Endometrial microvascular endothelial cells (primary cell): ENCODE results near the gene LYPD6. TPM values are rescaled to one million over a fixed set of nuclear protein-coding genes. Genes with fewer than 3 reads are reported as not detected.

Experiments
- in situ Hi-C: cut with HindIII; loops from 2 replicates; pipeline ENCODE4 v1.10.0; 2017; ENCODE audit warnings: low sequenced_read_pairs, low pct_unique_long_range_greater_than_20kb; ENCODE audit errors: inconsistent ontology term
- total RNA-seq: library from RNA; depleted of rRNA; stranded (reverse); fragments of >200 nt; gene quantifications from one replicate; pipeline ENCODE4 v1.2.3, GENCODE V29; 2015; ENCODE audit errors: inconsistent ontology term

LYPD6 gene
- total RNA-seq, 1 donor from 2014 or later = 1.2 TPM

DNA sequence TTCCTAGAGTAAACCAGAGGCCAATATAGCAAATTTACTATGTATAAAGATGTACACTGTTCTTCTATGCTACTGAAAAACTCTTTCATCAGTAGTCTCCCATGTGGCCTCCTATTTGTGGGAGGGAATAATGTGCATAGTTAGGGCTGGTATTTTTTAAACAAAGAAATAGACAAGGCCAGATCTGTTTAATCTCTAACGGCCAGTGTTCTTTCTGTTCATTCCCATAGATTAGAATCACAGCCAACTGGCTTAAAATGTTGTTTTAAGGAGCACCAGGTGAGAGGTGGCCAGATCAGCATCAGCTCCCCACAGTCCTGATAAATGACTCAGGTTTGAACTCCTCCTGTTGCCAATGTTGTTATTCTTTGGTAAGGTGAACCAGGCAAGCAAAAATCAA is 12.1 kb downstream of the LYPD6 start:
- in situ Hi-C loops = no loop called here

DNA sequence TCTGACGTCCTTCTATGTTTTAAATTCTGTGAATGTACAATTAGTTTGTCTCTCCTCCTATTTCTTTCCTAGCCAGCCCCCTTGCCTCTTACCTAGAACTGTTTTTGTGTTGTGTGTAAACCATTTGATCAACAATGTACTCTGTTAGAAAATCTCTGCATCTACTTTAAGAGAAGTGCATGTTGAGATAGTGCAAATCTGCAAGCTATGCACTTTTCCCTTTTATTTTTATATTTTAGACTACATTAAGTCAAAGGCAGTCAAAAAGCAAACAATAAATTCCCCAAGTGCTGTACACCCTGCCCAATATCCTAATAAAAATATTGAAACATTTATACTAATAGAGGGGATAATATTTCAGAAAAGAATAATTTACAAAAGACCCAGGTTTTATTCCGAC is 13.7 kb downstream of the LYPD6 start:
- in situ Hi-C loops = no loop called here

DNA sequence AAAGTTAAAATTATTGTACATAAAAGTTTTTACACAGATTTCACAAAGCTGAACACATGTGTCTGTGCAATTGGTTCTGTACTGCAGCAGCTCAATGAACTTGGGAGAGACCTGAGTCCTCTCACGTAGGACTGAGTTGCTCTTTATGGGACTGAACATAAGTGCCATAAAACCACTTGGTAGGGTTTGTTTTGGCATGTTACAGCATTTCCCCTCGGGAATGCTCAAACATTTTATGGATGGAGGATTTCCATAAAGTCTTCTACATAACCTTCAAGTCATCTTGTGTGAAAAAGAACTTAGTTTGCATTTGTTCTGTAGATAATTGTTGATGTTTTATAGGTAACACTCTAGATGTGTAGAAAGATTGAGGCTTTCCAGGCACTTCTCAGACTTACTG is 15.9 kb downstream of the LYPD6 start:
- in situ Hi-C loops = no loop called here

DNA sequence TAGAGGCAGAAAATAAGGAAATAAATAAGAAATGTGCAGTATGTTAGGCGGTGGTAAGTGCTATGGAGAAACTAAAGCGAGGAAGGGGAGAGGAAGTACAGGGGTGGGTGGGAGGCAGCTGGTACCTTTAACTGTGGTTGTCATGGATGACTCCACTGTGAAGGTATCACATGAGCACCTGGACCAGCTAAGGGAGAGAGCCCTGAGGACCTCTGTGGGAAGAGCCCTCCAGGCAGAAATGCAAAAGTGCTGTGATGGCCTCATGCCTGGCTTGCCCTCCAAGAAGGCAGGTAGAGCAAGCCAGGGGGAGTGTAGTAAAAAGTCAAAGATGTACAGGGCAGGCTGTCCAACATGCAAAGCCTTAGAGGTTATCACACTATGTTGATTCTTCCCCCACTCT is 17.9 kb downstream of the LYPD6 start:
- in situ Hi-C loops = no loop called here

DNA sequence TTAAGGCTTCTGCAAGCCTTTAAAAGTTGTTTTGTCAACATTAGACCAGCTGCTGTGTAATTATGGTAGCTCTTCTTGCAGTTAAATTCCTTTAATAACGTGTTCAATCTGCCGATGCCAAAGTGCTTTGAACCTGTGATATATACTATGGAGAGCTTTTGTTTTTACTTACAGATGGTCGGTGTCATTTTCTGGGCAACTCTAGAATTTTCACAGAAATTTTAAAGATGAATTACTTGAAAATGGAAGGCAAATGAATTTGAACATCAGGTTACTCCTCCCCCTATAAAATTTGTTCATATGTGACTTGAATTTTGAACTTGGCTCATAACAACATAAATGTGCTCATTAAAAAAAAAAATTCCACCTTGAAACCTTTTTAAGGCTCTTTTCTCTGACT is 23.0 kb downstream of the LYPD6 start:
- in situ Hi-C loops = no loop called here

DNA sequence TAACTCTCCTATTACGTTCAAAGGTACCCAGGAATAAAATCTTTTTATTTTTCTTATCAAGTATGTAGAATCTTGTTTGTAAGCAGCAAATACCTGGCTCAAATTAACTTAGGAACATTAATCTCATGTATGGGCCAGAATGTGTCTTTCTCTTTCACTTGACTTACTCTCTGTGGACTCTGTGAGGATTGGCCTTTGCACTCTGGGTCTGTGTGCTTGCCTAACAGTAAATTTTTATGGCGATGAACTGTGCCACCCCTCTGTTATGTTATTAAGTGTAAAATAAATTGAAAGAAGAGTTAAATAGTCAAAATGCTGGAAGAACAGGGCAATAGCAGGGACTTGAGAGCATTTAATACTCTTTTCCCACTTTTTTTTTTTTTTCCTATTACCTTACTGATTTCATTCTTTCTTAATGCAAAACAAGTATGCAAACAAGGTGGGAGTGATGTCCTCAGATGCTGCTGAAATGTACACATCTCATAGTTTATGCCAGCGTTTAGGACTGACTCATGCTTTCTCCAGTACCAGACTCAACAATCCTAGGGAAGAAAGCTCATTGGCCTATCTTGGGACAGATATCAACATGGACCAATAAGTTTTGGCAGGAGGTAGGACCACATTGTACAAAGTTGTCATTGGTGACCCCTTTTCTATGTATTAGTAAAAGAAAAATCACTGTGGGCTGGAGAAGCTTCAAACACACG is 25.5 kb downstream of the LYPD6 start:
- in situ Hi-C loops = no loop called here

DNA sequence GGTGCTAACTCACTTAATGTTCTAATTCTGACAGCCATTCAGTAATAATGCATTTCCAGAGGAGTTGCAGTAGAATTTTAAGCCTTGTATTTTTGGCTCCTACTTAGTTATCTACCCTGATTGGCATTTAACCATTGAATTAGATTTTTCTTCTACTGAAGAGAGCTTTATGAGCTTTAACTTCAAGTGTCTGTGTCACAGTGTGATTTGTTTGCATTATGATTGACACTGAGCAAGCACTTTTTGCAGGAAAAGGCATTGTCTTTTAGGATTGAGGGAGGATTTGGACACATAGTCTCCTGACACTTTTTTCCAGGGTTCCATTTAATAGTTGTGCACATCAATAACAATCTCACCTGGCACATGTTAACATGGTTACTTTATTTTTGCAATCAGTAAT is 26.7 kb downstream of the LYPD6 start:
- in situ Hi-C loops = no loop called here

DNA sequence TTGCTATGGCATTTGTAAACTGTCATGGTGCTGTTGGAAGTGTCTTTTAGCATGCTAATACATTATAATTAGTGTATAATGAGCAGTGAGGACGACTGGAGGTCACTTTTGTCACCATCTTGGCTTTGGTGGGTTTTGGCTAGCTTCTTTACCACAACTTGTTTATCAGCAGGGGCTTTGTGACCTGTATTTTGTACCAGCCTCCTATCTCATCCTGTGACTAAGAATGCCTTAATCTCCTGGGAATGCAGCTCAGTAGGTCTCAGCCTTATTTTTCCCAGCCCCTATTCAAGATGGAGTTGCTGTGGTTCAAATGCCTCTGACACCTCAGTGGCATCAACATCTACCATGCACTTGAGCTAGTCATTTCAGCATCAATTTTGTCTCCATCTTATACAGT is 29.7 kb downstream of the LYPD6 start:
- in situ Hi-C loops = no loop called here

DNA sequence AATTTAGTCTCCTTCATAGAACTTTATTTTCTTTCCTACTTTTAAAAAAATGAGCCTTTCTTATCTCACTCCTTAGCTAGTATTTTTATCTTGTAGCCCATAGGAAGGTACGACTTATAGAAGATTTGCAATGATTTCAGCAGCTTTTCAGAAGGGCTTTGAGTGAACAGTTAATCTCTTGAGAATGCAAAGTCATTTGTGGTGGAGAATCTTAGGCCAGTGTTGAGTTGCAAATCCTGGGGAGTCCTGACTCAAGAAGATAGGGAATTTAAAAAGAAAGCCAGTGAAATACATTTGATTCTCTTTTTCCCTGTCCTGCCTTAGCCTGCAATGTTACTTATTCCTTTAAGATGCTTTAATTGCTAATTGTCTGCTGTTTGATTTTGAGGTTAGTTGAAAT is 33.6 kb downstream of the LYPD6 start:
- in situ Hi-C loops = no loop called here

DNA sequence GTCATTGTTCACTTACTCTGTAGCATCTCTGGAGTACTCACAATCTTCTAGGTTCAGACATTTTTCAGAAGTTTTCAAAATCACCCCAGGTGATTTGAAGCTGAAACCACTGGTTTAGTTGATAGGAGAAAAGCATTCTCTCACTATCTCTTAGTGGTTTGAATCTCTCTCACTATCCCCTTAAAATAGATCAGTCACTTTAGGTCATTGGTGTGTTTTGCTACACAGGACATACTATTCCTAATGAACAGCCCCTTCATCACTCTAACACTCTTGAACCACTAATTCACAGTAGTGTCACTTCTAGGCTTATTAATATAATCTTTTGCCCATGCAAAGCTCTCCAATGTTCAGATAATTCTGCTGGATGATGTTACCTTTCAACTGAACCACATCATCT is 34.5 kb downstream of the LYPD6 start:
- in situ Hi-C loops = no loop called here

DNA sequence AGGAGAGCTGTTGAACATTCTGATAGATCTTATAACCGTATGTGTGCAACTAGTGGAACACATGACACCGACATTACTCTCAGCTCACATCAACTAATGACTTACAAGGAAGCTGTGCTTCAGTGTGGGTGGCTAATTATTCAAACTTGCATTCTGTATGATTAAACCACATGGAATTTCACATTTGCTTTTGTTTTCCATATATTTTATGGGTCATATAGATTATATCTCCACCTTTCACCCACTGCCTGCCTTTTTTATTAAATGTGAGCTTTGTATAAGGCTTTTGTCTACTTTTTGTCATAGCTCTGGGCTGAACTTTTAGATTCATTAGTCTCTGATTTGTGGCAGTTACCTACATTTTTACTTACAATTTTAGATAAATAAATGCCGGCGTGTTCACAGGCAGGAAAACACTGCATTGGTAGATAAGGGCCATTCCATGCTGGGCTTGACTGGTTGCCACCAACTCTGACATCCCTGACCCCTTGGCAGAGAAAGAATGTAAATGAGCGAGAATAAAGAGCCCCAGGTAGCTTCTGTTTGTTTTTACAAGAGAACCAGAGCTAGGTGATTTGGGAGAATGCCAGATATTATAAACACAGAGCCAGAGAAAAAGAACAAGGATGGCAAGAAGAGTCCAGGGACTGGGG is 35.7 kb downstream of the LYPD6 start:
- in situ Hi-C loops = no loop called here

DNA sequence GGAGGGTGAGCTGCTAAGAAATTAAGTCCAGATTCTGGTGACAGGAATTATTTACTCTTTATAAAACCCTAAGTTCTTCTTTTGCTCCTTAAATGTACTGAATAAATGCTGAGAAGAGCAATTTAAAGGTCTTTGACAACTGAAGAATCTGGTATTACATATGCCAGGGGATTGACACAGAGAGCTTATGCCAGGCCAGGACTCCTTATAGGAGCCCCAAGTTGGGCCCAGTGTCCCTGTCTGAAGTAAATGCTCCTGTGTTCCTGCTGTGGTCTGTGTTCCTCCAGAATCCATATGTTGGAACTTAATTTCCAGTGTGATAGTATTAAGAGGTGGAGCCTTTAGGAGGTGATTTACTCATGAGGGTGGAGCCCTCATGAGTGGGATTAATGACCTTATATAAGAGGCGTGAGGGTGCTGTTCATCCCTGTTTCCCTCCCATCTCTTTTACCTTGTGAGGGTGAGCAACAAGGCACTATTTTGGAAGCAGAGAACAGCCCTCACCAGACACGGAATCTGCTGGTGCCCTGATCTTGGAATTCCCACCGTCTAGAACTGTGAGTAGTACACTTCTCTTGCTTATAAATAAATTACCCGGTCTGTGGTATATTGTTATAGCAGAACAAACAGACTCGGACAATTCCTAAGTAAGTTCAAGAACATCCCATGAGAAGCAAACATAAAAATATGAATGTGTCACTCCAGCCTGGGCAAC is 39.8 kb downstream of the LYPD6 start:
- in situ Hi-C loops = no loop called here

DNA sequence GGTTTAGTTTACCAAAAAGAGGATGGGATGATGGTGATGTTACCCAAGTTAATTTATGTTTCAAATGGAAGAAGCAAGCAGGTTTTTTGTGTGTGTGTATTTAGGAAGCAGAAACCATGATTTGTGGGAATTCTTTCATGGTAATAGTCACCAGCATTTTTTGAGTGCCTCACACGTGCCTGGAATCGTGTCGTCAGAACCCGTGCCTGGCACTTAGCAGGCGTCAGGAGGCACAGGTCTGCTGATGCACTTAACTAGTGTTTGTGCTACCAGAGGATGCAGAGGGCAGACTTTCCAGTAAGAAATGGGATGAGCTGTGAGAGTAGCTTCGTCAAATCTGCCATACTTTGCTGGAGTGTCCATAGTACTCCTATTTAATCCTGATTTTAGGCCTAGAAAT is 41.1 kb downstream of the LYPD6 start:
- in situ Hi-C loops = no loop called here

DNA sequence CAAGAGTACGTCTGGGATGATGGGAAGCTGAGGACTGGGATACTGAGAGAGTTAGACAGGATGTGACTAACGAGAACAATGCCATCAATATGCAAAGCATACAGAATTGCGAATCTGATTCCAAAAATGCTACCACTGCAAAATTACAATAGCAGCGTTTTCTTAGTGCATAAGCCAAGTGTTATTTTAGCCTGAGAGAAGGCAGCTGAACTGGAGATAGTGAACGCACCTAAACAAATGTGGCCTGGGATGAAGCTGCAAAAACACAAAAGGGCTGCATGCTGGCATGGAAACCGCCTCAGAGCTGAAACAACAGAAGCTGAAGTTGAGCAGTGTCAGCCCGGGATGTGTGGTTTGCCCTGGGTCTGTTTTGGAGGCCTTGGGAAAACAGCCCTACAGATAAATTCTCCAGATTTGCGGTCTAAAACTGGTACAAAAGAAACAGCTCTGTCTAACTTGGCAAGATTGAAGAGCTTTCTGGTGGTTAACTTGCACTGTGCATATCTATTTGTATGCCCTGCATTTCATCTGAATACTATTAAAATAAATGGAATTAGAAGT is 45.5 kb downstream of the LYPD6 start:
- in situ Hi-C loops = no loop called here

DNA sequence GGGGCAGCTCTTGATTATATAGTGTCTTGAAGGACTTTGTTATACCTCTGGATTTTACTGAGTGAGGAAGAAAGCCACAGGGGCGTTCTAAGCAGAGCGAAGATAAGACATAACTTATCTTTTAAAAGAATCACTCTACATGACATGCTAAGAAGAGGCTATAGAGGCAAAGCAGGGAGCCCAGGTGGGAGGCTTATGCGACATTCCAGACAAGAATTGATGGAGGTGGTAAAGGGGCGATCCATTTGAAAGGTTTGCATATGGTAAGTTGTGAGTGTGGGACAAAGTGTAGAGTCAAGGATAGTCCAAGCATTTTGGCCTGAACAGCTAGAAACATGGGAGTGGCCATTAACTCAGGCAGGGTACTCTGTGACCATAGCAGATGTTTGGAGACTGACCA is 49.8 kb downstream of the LYPD6 start:
- in situ Hi-C loops = no loop called here

DNA sequence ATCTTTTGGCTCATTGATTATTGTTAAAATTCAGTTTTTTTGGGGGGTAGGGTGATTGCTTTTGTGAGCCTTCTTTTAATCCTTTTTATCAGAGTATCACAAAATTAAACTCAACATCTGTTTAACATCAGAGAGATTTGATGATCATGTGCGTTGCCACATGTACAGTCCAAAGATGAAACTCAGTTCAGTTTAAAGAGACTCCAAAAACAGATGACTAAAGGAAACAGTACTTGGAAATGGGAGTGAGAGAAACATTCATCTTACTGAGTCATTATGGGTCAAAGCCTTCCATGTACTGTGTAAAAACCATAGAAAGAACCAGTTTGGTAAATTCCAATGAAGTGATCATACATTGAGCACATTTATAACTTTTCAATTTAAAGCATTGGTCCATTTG is 53.0 kb downstream of the LYPD6 start:
- in situ Hi-C loops = no loop called here

DNA sequence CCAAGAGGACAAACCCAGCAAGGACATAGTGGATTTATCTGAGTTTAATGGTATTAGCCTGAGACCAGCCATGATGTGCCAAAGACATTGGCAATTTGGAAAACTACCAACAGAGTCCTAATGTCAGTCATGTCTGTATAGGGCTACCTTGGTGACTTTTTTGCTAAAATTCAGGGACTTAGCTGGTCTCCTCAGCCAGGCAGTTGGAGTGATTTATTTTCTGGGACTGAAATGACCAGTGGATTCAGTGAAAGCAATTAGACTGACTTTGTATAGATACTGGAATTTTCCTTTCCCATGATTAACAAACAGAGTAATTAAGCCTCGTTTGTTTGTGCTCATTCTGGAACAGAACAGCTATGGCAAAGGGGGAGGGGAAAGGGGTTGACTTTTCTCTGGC is 55.0 kb downstream of the LYPD6 start:
- in situ Hi-C loops = no loop called here

DNA sequence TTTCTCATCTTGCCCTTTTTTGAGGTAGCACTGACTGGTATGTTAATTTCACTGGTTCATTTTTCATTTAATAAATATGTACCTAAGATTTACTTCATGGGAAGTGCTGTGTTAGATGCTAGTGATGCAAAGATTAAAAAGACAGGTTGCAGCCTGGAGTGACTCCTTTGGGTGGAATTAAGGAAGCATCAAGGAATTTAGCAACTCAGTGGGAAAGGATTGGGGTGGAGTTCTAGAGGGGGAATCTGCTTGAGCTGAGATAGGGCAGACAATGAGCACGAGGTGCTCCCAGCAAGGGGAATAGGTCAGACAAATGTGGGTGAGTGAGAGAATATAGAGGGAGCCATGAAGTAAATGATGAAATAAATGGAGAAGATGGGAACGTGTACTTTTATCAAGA is 57.0 kb downstream of the LYPD6 start:
- in situ Hi-C loops = no loop called here

DNA sequence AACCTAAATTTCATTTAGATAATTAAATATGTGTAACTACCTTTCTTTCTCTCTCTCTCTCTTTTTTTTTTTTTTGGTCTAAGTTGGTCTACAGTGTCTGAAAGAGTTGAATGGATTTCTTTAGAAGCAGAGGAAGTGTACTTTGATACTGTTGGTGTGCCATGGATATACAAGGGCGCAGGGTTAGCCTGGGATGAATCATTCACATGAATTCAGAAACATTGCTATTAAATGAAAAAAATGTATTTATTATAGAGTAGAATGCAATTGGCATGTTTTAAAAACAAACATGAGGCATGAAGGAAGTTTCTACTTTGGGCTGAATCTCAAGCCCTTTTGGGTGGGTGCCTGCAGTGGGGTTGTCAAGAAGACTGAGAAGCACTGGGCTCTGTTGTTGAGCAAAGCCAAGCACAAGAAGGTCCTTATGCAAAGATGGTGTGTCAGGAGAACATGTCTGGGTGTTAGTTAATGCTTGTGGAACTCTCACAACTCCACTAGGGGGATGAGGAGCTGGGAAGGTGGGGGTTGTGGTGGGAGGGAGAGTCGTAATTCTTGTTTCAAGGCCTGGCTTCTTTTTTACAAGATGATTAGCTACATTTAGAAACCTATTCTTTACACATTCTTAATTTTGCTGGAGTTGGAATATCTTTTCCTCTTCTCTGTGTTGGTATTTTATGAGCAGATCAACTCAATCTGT is 57.9 kb downstream of the LYPD6 start:
- in situ Hi-C loops = no loop called here
